K562 (cell line): ENCODE data around the gene HMCN1. TPM values are rescaled to one million over a fixed set of nuclear protein-coding genes. Genes with fewer than 3 reads are reported as not detected.
A peak's percentile ranks its signal among the peaks of the same experiment; 100 is the strongest.

Experiments used
- ATF7 ChIP-seq: fragments of 450-650 bp; IDR thresholded peaks from 2 replicates; pipeline ENCODE4 v1.7.1; 2014; ENCODE audit warnings: mild to moderate bottlenecking, moderate library complexity
- EP400 ChIP-seq: fragments of 450-650 bp; IDR thresholded peaks from 2 replicates; pipeline ENCODE4 v1.6.1; 2017; ENCODE audit warnings: antibody characterized with exemption, mild to moderate bottlenecking, moderate library complexity
- FOXJ2 ChIP-seq: fragments of 200-800 bp; sonication (Bioruptor generic); IDR thresholded peaks from 2 replicates; pipeline ENCODE4 v1.6.1; 2016; ENCODE audit warnings: missing genetic modification characterization, missing compliant biosample characterization
- HMBOX1 ChIP-seq: sonication (generic); IDR thresholded peaks from 2 replicates; pipeline ENCODE4 v1.6.1; 2016
- MAFK ChIP-seq: IDR thresholded peaks from 2 replicates; pipeline ENCODE4 v1.6.1; 2011; ENCODE audit warnings: low read length, improper control_type of control experiment
- NFE2 ChIP-seq: IDR thresholded peaks from 2 replicates; pipeline ENCODE4 v1.6.1; 2014; ENCODE audit warnings: antibody characterized with exemption, low read depth
- NFXL1 ChIP-seq: fragments of 450-650 bp; formaldehyde crosslinking; IDR thresholded peaks from 2 replicates; pipeline ENCODE4 v1.4.0; 2021; ENCODE audit warnings: mild to moderate bottlenecking
- PYGO2 ChIP-seq: fragments of 450-650 bp; IDR thresholded peaks from 2 replicates; pipeline ENCODE4 v1.6.1; 2016; ENCODE audit warnings: mild to moderate bottlenecking, missing genetic modification characterization, moderate library complexity, missing compliant biosample characterization
- REST ChIP-seq, 2 experiments: fragments of 450-650 bp; formaldehyde crosslinking in 1 of 2; IDR thresholded peaks; 2 replicates each; pipeline versions ENCODE4 v1.4.0 to v1.6.1; 2014 to 2020; ENCODE audit warnings: mild to moderate bottlenecking in 2 of 2, borderline replicate concordance in 1 of 2, low read depth in 1 of 2
- ZNF133 ChIP-seq: fragments of 250-450 bp; sonication (Bioruptor Pico); IDR thresholded peaks from 2 replicates; pipeline ENCODE4 v1.4.0; 2020; ENCODE audit warnings: mild to moderate bottlenecking
- ZNF41 ChIP-seq: fragments of 250-450 bp; sonication (Bioruptor Pico); conservative IDR thresholded peaks from 2 replicates; pipeline ENCODE4 v1.4.0; 2020; ENCODE audit warnings: mild to moderate bottlenecking
- ZNF778 ChIP-seq: fragments of 450-650 bp; formaldehyde crosslinking; IDR thresholded peaks from 2 replicates; pipeline ENCODE4 v1.4.0; 2020; ENCODE audit warnings: mild to moderate bottlenecking, moderate library complexity
- polyA plus RNA-seq, 8 experiments: library from polyadenylated mRNA; depleted of rRNA in 4 of 8; stranded (reverse) in 5 of 8; unstranded in 3 of 8; fragments of >200 nt; fragmentation: Nextera tagmentation in 2 of 8; fragmentation: Illumina TruSeq in 1 of 8; extraction: Ambion mirVana in 2 of 8; extraction: Trizol in 1 of 8; gene quantifications; 2 replicates each; pipeline versions ENCODE4 v1.2.1 to v1.2.3, GENCODE V29; 2011 to 2014; ENCODE audit warnings: inconsistent platforms in 1 of 8, missing spikeins in 1 of 8
- total RNA-seq, 7 experiments: library from RNA; depleted of rRNA in 6 of 7; stranded (reverse); fragments of >200 nt in 6 of 7; fragmentation: Illumina TruSeq in 2 of 7; extraction: Trizol in 2 of 7; gene quantifications; 2 replicates each; pipeline versions ENCODE4 v1.2.1 to v1.2.3, GENCODE V29; 2011 to 2021; ENCODE audit warnings: low replicate concordance in 1 of 7
- TF ChIP-seq, protein P1 (sequence below): fragments of 450-650 bp; IDR thresholded peaks from 2 replicates; pipeline ENCODE4 v1.6.1; 2016; ENCODE audit warnings: borderline replicate concordance
- TF ChIP-seq, protein P2 (sequence below), 3 experiments: IDR thresholded peaks in 2 of 3; conservative IDR thresholded peaks in 1 of 3; 2 replicates each; pipeline ENCODE4 v1.5.1; 2011 to 2012; ENCODE audit warnings: low read length in 3 of 3, mild to moderate bottlenecking in 3 of 3, control low read depth in 2 of 3, improper control_type of control experiment in 1 of 3, inconsistent platforms in 1 of 3, low read depth in 1 of 3, mixed read lengths in 1 of 3, moderate library complexity in 1 of 3; ENCODE audit not compliant: insufficient read depth in 2 of 3

The HMCN1 gene
- total and polyA plus RNA-seq, 9 of the 15 experiments (the other 6 are each of a cell fraction or from before 2014, with no cell fraction given): 0.07 to 0.36 (median 0.21) TPM

- TF ChIP-seq ZNF133 (CRISPR knock-in tag) (no peak), ZNF778 (CRISPR knock-in tag) (no peak), REST (IDR thresholded peaks at IDR 0.05; ENCODE audit: borderline replicate concordance) (peak; percentile 9; the same call in 1 of the 2 replicates), REST (CRISPR knock-in tag; IDR thresholded peaks at IDR 0.05; ENCODE audit: low read depth) (no peak), ZNF41 (CRISPR knock-in tag) (no peak), FOXJ2 (tag) (no peak), ATF7 (peak; percentile 25; the same call in 1 of the 2 replicates), NFE2 (no peak; the same call in 1 of the 2 replicates), HMBOX1 (peak; percentile 97), EP400 (peak; percentile 24; the same call in 1 of the 2 replicates), PYGO2 (tag) (no peak), NFXL1 (CRISPR knock-in tag) (no peak), MAFK (no peak; the same call in 1 of the 2 replicates)
- TF ChIP-seq, protein P1, sequence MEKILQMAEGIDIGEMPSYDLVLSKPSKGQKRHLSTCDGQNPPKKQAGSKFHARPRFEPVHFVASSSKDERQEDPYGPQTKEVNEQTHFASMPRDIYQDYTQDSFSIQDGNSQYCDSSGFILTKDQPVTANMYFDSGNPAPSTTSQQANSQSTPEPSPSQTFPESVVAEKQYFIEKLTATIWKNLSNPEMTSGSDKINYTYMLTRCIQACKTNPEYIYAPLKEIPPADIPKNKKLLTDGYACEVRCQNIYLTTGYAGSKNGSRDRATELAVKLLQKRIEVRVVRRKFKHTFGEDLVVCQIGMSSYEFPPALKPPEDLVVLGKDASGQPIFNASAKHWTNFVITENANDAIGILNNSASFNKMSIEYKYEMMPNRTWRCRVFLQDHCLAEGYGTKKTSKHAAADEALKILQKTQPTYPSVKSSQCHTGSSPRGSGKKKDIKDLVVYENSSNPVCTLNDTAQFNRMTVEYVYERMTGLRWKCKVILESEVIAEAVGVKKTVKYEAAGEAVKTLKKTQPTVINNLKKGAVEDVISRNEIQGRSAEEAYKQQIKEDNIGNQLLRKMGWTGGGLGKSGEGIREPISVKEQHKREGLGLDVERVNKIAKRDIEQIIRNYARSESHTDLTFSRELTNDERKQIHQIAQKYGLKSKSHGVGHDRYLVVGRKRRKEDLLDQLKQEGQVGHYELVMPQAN: no peak
- TF ChIP-seq, protein P2, sequence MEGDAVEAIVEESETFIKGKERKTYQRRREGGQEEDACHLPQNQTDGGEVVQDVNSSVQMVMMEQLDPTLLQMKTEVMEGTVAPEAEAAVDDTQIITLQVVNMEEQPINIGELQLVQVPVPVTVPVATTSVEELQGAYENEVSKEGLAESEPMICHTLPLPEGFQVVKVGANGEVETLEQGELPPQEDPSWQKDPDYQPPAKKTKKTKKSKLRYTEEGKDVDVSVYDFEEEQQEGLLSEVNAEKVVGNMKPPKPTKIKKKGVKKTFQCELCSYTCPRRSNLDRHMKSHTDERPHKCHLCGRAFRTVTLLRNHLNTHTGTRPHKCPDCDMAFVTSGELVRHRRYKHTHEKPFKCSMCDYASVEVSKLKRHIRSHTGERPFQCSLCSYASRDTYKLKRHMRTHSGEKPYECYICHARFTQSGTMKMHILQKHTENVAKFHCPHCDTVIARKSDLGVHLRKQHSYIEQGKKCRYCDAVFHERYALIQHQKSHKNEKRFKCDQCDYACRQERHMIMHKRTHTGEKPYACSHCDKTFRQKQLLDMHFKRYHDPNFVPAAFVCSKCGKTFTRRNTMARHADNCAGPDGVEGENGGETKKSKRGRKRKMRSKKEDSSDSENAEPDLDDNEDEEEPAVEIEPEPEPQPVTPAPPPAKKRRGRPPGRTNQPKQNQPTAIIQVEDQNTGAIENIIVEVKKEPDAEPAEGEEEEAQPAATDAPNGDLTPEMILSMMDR (IDR thresholded peaks at IDR 0.05 in 2 of 3, conservative IDR thresholded peaks at IDR 0.05 in 1 of 3; ENCODE audit: insufficient read depth in 2 of 3, low read depth in 1 of 3, low read length in 3 of 3): no peak
Observed at GRCh38 chr1:186046437-186047211, 312.4 kb downstream of the HMCN1 start (continued).
